OCI-LY1 (cell line): ENCODE measurements around the gene LRRFIP1.

Experiments
- H2AFZ ChIP-seq: fragments of 200-600 bp; sonication (generic), shearing (Covaris generic); 2 replicates; pipeline ENCODE4 v1.6.0; 2014; ENCODE audit warnings: antibody characterized with exemption, mild to moderate bottlenecking, low read length
- H3F3A ChIP-seq: fragments of 200-600 bp; sonication (generic), shearing (Covaris generic); 2 replicates; pipeline ENCODE4 v1.6.0; 2014; ENCODE audit warnings: mild to moderate bottlenecking, antibody characterized with exemption, low read length, moderate library complexity; ENCODE audit not compliant: insufficient read depth
- H3K27ac ChIP-seq: fragments of 200-600 bp; sonication (generic); 2 replicates; pipeline ENCODE4 v1.5.1; 2014; ENCODE audit warnings: low read length, mixed run types, mild to moderate bottlenecking, low read depth; ENCODE audit not compliant: poor library complexity, severe bottlenecking
- H3K27me3 ChIP-seq: fragments of 200-600 bp; sonication (generic); 2 replicates; pipeline ENCODE4 v1.6.0; 2014; ENCODE audit warnings: antibody characterized with exemption, mild to moderate bottlenecking, low read length, moderate library complexity; ENCODE audit not compliant: insufficient read depth
- H3K36me3 ChIP-seq: fragments of 200-600 bp; sonication (generic); 2 replicates; pipeline ENCODE4 v1.6.1; 2014; ENCODE audit warnings: mild to moderate bottlenecking, antibody characterized with exemption, low read length, moderate library complexity, mixed read lengths; ENCODE audit not compliant: insufficient read depth
- H3K4me1 ChIP-seq: fragments of 200-600 bp; sonication (generic); 2 replicates; pipeline ENCODE4 v1.5.1; 2014; ENCODE audit warnings: mild to moderate bottlenecking, low read length, moderate library complexity; ENCODE audit not compliant: insufficient read depth, severe bottlenecking
- H3K4me2 ChIP-seq: fragments of 200-600 bp; sonication (generic), shearing (Covaris generic); 2 replicates; pipeline ENCODE4 v1.6.1; 2014; ENCODE audit warnings: low read length
- H3K4me3 ChIP-seq: fragments of 200-600 bp; sonication (generic); 2 replicates; pipeline ENCODE4 v1.5.1; 2014; ENCODE audit warnings: low read length, low read depth, mild to moderate bottlenecking, mixed read lengths; ENCODE audit not compliant: poor library complexity, severe bottlenecking
- H3K79me2 ChIP-seq: fragments of 200-600 bp; shearing (Covaris generic); 2 replicates; pipeline ENCODE4 v1.6.1; 2016; ENCODE audit warnings: mixed run types, low read length, mixed read lengths; ENCODE audit not compliant: insufficient read depth
- H3K9ac ChIP-seq: fragments of 200-600 bp; sonication (generic), shearing (Covaris generic); 2 replicates; pipeline ENCODE4 v1.6.1; 2014; ENCODE audit warnings: mild to moderate bottlenecking, low read length, mixed read lengths
- H3K9me2 ChIP-seq: fragments of 200-600 bp; sonication (generic), shearing (Covaris generic); 2 replicates; pipeline ENCODE4 v1.6.1; 2014; ENCODE audit warnings: low read depth, mild to moderate bottlenecking, low read length, mixed read lengths
- H3K9me3 ChIP-seq: fragments of 200-600 bp; shearing (Covaris generic); 2 replicates; pipeline ENCODE4 v1.6.1; 2014; ENCODE audit warnings: low read length, mixed read lengths
- H4K20me1 ChIP-seq: fragments of 200-600 bp; sonication (generic), shearing (Covaris generic); 2 replicates; pipeline ENCODE4 v1.6.0; 2016; ENCODE audit warnings: mild to moderate bottlenecking, low read length; ENCODE audit not compliant: insufficient read depth
- EZH2 ChIP-seq: fragments of 200-600 bp; sonication (generic), shearing (Covaris generic); IDR thresholded peaks from 2 replicates; pipeline ENCODE4 v1.8.0; 2017; ENCODE audit warnings: borderline replicate concordance, mixed run types, mild to moderate bottlenecking, antibody characterized with exemption, low read length, moderate library complexity, mixed read lengths
- TF ChIP-seq, protein P1 (sequence below): fragments of 200-600 bp; sonication (generic), shearing (Covaris generic); IDR thresholded peaks from 2 replicates; pipeline ENCODE4 v1.5.1; 2017; ENCODE audit warnings: mild to moderate bottlenecking, antibody characterized with exemption, low read length, moderate library complexity, mixed read lengths

Gene LRRFIP1

DNA sequence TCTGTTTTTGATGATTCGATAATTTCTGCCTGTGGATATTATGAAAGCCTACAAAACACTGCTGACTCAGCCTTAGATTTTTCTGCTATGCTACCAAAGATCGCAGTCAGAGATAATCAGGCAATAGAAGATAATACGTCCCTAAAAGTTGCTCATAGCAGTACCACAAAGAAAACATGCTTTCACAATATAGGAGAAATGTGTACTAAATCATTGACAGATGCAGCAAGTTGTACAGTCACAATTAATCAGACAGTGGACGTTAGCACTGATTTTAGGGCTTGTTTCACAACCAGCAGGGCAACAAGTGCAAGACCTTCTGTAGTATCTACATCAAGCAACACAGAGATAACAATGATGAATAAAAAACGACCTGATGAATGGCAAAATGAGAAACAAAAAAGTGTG, 190.7 kb downstream of the LRRFIP1 start:
- Histone ChIP-seq H3K27ac (no peak overlapping the region), H3K4me1 (no peaks in the 10 kb centered on the region), H2AFZ (no peak overlapping the region), H4K20me1 (no peaks in the 10 kb centered on the region), H3K36me3 (no peaks in the 10 kb centered on the region), H3K4me2 (no peak overlapping the region), H3K79me2 (no peaks in the 10 kb centered on the region), H3F3A (no peaks in the 10 kb centered on the region), H3K9me2 (no peaks in the 10 kb centered on the region), H3K9me3 (no peaks in the 10 kb centered on the region), H3K27me3 (no peaks in the 10 kb centered on the region), H3K9ac (no peak overlapping the region), H3K4me3 (no peak overlapping the region)
- TF ChIP-seq, protein P1, sequence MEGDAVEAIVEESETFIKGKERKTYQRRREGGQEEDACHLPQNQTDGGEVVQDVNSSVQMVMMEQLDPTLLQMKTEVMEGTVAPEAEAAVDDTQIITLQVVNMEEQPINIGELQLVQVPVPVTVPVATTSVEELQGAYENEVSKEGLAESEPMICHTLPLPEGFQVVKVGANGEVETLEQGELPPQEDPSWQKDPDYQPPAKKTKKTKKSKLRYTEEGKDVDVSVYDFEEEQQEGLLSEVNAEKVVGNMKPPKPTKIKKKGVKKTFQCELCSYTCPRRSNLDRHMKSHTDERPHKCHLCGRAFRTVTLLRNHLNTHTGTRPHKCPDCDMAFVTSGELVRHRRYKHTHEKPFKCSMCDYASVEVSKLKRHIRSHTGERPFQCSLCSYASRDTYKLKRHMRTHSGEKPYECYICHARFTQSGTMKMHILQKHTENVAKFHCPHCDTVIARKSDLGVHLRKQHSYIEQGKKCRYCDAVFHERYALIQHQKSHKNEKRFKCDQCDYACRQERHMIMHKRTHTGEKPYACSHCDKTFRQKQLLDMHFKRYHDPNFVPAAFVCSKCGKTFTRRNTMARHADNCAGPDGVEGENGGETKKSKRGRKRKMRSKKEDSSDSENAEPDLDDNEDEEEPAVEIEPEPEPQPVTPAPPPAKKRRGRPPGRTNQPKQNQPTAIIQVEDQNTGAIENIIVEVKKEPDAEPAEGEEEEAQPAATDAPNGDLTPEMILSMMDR: no peak
- no peak for TF ChIP-seq EZH2

DNA sequence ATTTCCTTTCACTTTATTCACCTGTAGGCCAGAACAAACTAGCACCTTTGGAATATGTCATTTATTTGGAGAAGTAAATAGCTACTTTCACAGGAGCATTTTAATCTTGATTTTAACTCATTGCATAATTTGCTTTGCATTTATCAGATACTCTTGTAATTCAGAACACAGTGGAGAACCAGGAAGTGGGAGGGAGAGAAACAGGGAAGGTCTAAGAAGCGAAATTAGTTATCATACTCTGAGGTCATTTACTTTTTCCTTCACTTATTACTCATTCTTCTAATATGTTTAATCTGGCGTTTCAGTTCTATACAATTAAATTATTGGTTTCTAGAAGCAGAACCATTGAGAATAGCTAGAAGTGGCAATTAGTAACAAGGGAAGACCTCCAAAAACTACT, 191.8 kb downstream of the LRRFIP1 start:
- H3K27ac ChIP-seq: no peak overlapping the region

DNA sequence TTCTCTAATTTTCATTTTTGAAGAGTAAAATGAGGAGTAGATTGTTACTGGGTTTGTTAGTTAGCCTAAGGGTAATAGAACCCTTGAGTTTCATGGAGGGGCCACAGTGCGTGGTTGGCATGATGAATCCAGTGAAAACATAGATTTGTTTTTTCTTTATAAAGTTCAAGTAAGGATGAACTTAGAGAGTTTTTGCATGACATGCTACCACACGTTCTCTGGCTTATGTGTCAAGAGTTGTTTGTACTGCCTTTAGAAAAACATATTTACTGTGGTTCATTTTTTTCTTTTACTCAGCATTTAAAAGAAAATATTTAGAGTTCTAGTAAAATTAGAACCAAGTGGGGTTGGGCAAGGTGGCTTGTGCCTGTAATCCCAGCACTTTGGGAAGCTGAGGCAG, 193.0 kb downstream of the LRRFIP1 start:
- Histone ChIP-seq H3K4me3 (no peak overlapping the region), H3K27me3 (no peaks in the 10 kb centered on the region), H2AFZ (no peak overlapping the region), H3F3A (no peaks in the 10 kb centered on the region), H3K9me2 (no peaks in the 10 kb centered on the region), H3K79me2 (no peaks in the 10 kb centered on the region), H3K9me3 (no peaks in the 10 kb centered on the region), H4K20me1 (no peaks in the 10 kb centered on the region), H3K4me2 (no peak overlapping the region), H3K36me3 (no peaks in the 10 kb centered on the region), H3K4me1 (no peaks in the 10 kb centered on the region), H3K9ac (no peak overlapping the region), H3K27ac (no peak overlapping the region)
- no peak for TF ChIP-seq EZH2
- TF ChIP-seq, protein P1: no peak

More for the DNA sequence above, 191.8 kb downstream of the LRRFIP1 start:
- Histone ChIP-seq H3K9me3 (no peaks in the 10 kb centered on the region), H3K9me2 (no peaks in the 10 kb centered on the region), H3K4me2 (no peak overlapping the region), H3K4me3 (no peak overlapping the region), H4K20me1 (no peaks in the 10 kb centered on the region), H3K4me1 (no peaks in the 10 kb centered on the region), H3K79me2 (no peaks in the 10 kb centered on the region), H3K9ac (no peak overlapping the region), H3K36me3 (no peaks in the 10 kb centered on the region), H3K27me3 (no peaks in the 10 kb centered on the region), H3F3A (no peaks in the 10 kb centered on the region), H2AFZ (no peak overlapping the region)
- TF ChIP-seq, protein P1: no peak
- no peak for TF ChIP-seq EZH2
